Measurements from ENCODE around the gene TRDN. TPM values are rescaled to one million over a fixed set of nuclear protein-coding genes. Genes with fewer than 3 reads are reported as not detected.
"Not testable (repeated sequence)": the region's sequence is repeated elsewhere in the genome, so short reads cannot be mapped to it uniquely, and the experiment has no call there.

Gene TRDN
- polyA plus RNA-seq, 1 experiment, result not detected

- ChIA-PET CTCF (no interaction called here), POLR2A (no interaction called here)
- DNase-seq (ENCODE audit: low read depth), result no peak
Measured at GRCh38 chr6:123323452-123324329, 313.1 kb downstream of the TRDN start.

GRCh38 chr6:123321020-123321419 lies 315.7 kb downstream of the TRDN start:
- no peak overlapping the region for H3K4me3 ChIP-seq (ENCODE audit: low read depth, low read length)
- H3K36me3 ChIP-seq (ENCODE audit: control insufficient read depth, insufficient read depth, low read length), result no peaks in the 10 kb centered on the region
- TF ChIP-seq CTCF (IDR thresholded peaks at IDR 0.05; ENCODE audit: insufficient read depth, low read depth, low read length), result no peak
- DNase-seq (ENCODE audit: low read depth), result no peak
- no peaks in the 10 kb centered on the region for H3K27me3 ChIP-seq (ENCODE audit: control insufficient read depth, insufficient read depth, low read length)
- ChIA-PET POLR2A (no interaction called here), CTCF (no interaction called here)

More at GRCh38 chr6:123323452-123324329, 313.1 kb downstream of the TRDN start:
- Histone ChIP-seq H3K27me3 (ENCODE audit: control insufficient read depth, insufficient read depth, low read length) (no peaks in the 10 kb centered on the region), H3K4me3 (ENCODE audit: low read depth, low read length) (no peak overlapping the region), H3K36me3 (ENCODE audit: control insufficient read depth, insufficient read depth, low read length) (no peaks in the 10 kb centered on the region)
- TF ChIP-seq CTCF (IDR thresholded peaks at IDR 0.05; ENCODE audit: insufficient read depth, low read depth, low read length), result no peak

GRCh38 chr6:123316733-123317323 lies 319.9 kb downstream of the TRDN start:
- Histone ChIP-seq H3K4me3 (ENCODE audit: low read depth, low read length) (no peak overlapping the region), H3K36me3 (ENCODE audit: control insufficient read depth, insufficient read depth, low read length) (no peaks in the 10 kb centered on the region), H3K27me3 (ENCODE audit: control insufficient read depth, insufficient read depth, low read length) (no peaks in the 10 kb centered on the region)
- DNase-seq (ENCODE audit: low read depth), result no peak
- TF ChIP-seq CTCF (IDR thresholded peaks at IDR 0.05; ENCODE audit: insufficient read depth, low read depth, low read length), result peak; percentile 37; the same call in 1 of the 2 replicates
- POLR2A ChIA-PET, result no interaction called here
- CTCF ChIA-PET, result interaction anchor here (0.8 to 3.1 kb wide), 4 partner anchors 446 to 586 kb away, joined by 3 to 14 read pairs (median 4); no protein-coding TSS in a partner anchor

- DNase-seq (ENCODE audit: low read depth); H3K36me3 ChIP-seq (ENCODE audit: control insufficient read depth, insufficient read depth, low read length); H3K4me3 ChIP-seq (ENCODE audit: low read depth, low read length); CTCF ChIA-PET; H3K27me3 ChIP-seq (ENCODE audit: control insufficient read depth, insufficient read depth, low read length); POLR2A ChIA-PET: not testable (repeated sequence)
Measured at GRCh38 chr6:123314459-123314858, 322.3 kb downstream of the TRDN start.

GRCh38 chr6:123309130-123309529 lies 327.6 kb downstream of the TRDN start:
- no peak for TF ChIP-seq CTCF (IDR thresholded peaks at IDR 0.05; ENCODE audit: insufficient read depth, low read depth, low read length)
- Histone ChIP-seq H3K36me3 (ENCODE audit: control insufficient read depth, insufficient read depth, low read length) (no peaks in the 10 kb centered on the region; the same call in 1 of the 2 replicates), H3K4me3 (ENCODE audit: low read depth, low read length) (no peak overlapping the region), H3K27me3 (ENCODE audit: control insufficient read depth, insufficient read depth, low read length) (no peaks in the 10 kb centered on the region)
- ChIA-PET CTCF (no interaction called here), POLR2A (no interaction called here)
- no peak for DNase-seq (ENCODE audit: low read depth)
